MM.1S (cell line): ENCODE data around the gene TDRD12.

ENCODE experiments used
- EZH2 ChIP-seq: fragments of 300-600 bp; sonication (generic); optimal IDR thresholded peaks from 2 replicates; pipeline ENCODE3; 2017; ENCODE audit warnings: low read depth, mild to moderate bottlenecking, antibody characterized with exemption, low read length, mixed read lengths
- EZH2phosphoT487 ChIP-seq: fragments of 300-600 bp; sonication (generic); IDR thresholded peaks from 2 replicates; pipeline ENCODE4 v1.6.1; 2018; ENCODE audit warnings: antibody characterized with exemption, low read length
- TF ChIP-seq, protein P1 (sequence below): fragments of 300-600 bp; sonication (generic); IDR thresholded peaks from 2 replicates; pipeline ENCODE4 v1.5.1; 2016; ENCODE audit warnings: antibody characterized with exemption, low read length, mixed read lengths

DNA sequence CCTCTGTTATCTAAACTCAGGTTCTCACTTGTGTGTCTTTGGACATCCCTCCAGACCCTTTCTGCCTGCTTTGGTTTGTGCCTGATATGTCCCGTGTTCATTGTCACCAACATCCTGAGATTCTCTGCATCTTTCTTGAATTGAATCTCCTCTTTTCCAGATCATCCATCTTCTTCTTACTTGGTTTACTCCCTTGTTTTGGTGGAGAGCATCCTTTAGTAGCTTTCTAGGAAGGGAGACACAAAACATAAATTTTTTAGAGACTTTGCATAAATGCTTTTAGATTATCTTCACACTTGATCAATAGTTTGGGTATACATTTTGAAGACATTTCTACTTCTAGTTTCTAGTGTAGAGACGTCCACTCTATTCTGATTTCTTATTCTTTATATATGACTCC, 61.7 kb downstream of the TDRD12 start:
- TF ChIP-seq EZH2phosphoT487 (no peak), EZH2 (no peak)
- TF ChIP-seq, protein P1, sequence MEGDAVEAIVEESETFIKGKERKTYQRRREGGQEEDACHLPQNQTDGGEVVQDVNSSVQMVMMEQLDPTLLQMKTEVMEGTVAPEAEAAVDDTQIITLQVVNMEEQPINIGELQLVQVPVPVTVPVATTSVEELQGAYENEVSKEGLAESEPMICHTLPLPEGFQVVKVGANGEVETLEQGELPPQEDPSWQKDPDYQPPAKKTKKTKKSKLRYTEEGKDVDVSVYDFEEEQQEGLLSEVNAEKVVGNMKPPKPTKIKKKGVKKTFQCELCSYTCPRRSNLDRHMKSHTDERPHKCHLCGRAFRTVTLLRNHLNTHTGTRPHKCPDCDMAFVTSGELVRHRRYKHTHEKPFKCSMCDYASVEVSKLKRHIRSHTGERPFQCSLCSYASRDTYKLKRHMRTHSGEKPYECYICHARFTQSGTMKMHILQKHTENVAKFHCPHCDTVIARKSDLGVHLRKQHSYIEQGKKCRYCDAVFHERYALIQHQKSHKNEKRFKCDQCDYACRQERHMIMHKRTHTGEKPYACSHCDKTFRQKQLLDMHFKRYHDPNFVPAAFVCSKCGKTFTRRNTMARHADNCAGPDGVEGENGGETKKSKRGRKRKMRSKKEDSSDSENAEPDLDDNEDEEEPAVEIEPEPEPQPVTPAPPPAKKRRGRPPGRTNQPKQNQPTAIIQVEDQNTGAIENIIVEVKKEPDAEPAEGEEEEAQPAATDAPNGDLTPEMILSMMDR, result no peak
